NCI-H446 treated with DMSO at 0.1 percent for 48 hours (cell line): Measurements from ENCODE around the gene KIF13A.
"Not testable (repeated sequence)": the region's sequence is repeated elsewhere in the genome, so short reads cannot be mapped to it uniquely, and the experiment has no call there.

Source experiments
- DNase-seq: peaks from one replicate; lab custom pipeline; 2025; lab: John Stamatoyannopoulos, UW

The KIF13A gene

GRCh38 chr6:17987447-17987696 lies at the start of gene KIF13A:
Gene KIF13A, minus strand, starts transcription at chr6:17987635. Its CDS starts 172 bp downstream, at chr6:17987463.
- DNase-seq, result no peak

GRCh38 chr6:18036781-18037180 lies 49.3 kb upstream of the KIF13A start:
- DNase-seq, result no peak

- DNase-seq, result no peak
Observed at GRCh38 chr6:18035330-18035854, 48.0 kb upstream of the KIF13A start.

- peak; percentile 17 for DNase-seq
Observed at GRCh38 chr6:18034798-18035202, 47.4 kb upstream of the KIF13A start.

- no peak for DNase-seq
Observed at GRCh38 chr6:18031680-18032256, 44.3 kb upstream of the KIF13A start.

GRCh38 chr6:18031189-18031588 lies 43.8 kb upstream of the KIF13A start:
- no peak for DNase-seq

- DNase-seq, result no peak
Observed at GRCh38 chr6:18028332-18028731, 40.9 kb upstream of the KIF13A start.

- DNase-seq, result no peak
Observed at GRCh38 chr6:18025596-18025995, 38.2 kb upstream of the KIF13A start.

GRCh38 chr6:18024876-18025275 lies 37.4 kb upstream of the KIF13A start:
- no peak for DNase-seq

GRCh38 chr6:18023891-18024290 lies 36.5 kb upstream of the KIF13A start:
- no peak for DNase-seq

- DNase-seq, result peak; percentile 28
Observed at GRCh38 chr6:18022398-18023231, 35.2 kb upstream of the KIF13A start.

- DNase-seq, result no peak
Observed at GRCh38 chr6:18021166-18021850, 33.9 kb upstream of the KIF13A start.

- DNase-seq, result not testable (repeated sequence)
Observed at GRCh38 chr6:18020545-18020944, 33.1 kb upstream of the KIF13A start.

GRCh38 chr6:18019539-18020534 lies 32.4 kb upstream of the KIF13A start:
- no peak for DNase-seq

GRCh38 chr6:18019133-18019532 lies 31.7 kb upstream of the KIF13A start:
- not testable (repeated sequence) for DNase-seq

- DNase-seq, result no peak
Observed at GRCh38 chr6:18016698-18017097, 29.3 kb upstream of the KIF13A start.

GRCh38 chr6:18016133-18016532 lies 28.7 kb upstream of the KIF13A start:
- DNase-seq, result no peak

- no peak for DNase-seq
Observed at GRCh38 chr6:18011287-18011686, 23.9 kb upstream of the KIF13A start.

GRCh38 chr6:18010540-18010939 lies 23.1 kb upstream of the KIF13A start:
- DNase-seq, result not testable (repeated sequence)

- no peak for DNase-seq
Observed at GRCh38 chr6:18004256-18004985, 17.0 kb upstream of the KIF13A start.

GRCh38 chr6:17999425-17999824 lies 12.0 kb upstream of the KIF13A start:
- no peak for DNase-seq
